ENCODE measurements around the gene CLTB.
"Not testable (repeated sequence)": the region's sequence is repeated elsewhere in the genome, so short reads cannot be mapped to it uniquely, and the experiment has no call there.

Gene CLTB

DNA sequence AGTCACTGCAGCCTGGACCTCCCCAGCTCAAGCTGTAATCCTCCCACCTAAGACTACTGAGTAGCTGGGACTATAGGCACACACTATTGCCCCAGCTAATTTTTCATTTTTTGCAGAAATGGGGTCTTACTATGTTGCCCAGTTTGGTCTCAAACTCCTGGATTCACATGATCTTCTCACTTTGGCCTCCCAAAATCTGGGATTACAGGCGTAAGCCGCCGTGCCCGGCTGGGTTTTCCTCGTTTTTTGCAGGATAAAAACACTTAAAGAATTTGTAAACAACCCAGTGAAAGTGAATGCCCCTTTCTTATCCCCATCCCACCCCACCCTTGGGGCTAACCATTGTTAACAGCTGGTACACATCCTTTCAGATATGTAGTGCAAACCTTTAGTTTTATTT, 7.7 kb downstream of the CLTB start:
- DNase-seq (ENCODE audit: low read depth, low spot score), result no peak
- ChIA-PET POLR2A (no interaction called here), CTCF (interaction anchor here (5.2 kb wide), 1 partner anchor 8 kb away, joined by 26 read pairs; the partner anchor contains the start of gene CLTB)
- H3K4me3 ChIP-seq (ENCODE audit: low read depth, low read length), result no peak overlapping the region
- TF ChIP-seq CTCF (IDR thresholded peaks at IDR 0.05; ENCODE audit: insufficient read depth, low read length, missing control alignments), result no peak

DNA sequence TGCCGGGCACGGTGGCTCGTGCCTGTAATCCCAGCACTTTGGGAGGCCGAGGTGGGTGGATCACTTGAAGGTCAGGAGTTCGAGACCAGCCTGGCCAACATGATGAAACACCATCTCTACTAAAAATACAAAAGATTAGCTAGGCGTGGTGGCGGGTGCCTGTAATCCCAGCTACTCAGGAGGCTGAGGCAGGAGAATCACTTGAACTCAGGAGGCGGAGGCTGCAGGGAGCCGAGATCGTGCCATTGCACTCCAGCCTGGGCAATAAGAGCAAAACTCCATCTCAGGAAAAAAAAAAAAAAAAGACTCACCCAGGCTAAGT, 8.1 kb downstream of the CLTB start:
- H3K4me3 ChIP-seq (ENCODE audit: low read depth, low read length); POLR2A ChIA-PET; DNase-seq (ENCODE audit: low read depth, low spot score): not testable (repeated sequence)
- CTCF ChIA-PET, result interaction anchor here (0.8 to 5.2 kb wide), 2 partner anchors 8 to 38 kb away, joined by 3 to 26 read pairs; partner anchors contain the start of gene CLTB

DNA sequence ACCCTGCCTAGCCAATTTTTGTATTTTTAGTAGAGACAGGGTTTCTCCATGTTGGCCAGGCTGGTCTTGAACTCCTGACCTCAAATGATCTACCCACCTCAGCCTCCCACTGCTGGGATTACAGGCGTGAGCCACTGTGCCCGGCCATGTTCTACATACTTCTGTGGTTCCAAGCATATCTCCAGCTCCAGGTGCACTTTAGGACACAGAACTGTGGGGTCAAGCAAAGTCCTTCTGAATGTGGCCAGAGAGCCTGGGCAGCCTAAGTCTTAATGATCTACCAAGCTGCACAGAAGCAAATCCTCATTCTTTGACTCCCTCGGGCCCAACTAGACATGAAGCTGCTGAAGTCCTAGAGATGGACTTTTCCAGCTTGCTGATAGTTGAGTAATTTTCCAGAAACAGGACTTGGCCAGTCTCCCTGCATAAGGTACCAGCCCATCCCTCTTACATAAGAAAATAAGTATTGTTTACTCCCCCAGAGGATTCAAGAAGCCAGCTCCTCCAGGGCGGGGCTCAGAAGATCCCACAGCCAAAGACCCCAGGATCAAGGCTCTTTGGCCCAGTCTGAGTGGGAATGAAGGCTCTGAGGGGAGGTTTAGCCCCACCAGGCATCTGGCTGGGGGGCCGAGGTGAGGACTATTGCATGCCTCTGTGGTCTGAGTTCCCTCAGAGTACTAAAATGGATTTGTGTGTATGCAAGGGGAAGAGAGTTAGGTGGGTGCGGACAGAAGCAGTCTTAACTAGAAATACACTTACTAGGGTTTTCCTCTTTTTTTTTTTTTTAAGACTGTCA, 8.7 kb downstream of the CLTB start:
- no peak overlapping the region for H3K4me3 ChIP-seq (ENCODE audit: low read depth, low read length)
- no peak for TF ChIP-seq CTCF (IDR thresholded peaks at IDR 0.05; ENCODE audit: insufficient read depth, low read length, missing control alignments)
- ChIA-PET CTCF (interaction anchor here (0.8 to 5.2 kb wide), 4 partner anchors 8 to 40 kb away, joined by 3 to 26 read pairs (median 5); partner anchors contain the start of gene CLTB), POLR2A (no interaction called here)
- no peak for DNase-seq (ENCODE audit: low read depth, low spot score)

DNA sequence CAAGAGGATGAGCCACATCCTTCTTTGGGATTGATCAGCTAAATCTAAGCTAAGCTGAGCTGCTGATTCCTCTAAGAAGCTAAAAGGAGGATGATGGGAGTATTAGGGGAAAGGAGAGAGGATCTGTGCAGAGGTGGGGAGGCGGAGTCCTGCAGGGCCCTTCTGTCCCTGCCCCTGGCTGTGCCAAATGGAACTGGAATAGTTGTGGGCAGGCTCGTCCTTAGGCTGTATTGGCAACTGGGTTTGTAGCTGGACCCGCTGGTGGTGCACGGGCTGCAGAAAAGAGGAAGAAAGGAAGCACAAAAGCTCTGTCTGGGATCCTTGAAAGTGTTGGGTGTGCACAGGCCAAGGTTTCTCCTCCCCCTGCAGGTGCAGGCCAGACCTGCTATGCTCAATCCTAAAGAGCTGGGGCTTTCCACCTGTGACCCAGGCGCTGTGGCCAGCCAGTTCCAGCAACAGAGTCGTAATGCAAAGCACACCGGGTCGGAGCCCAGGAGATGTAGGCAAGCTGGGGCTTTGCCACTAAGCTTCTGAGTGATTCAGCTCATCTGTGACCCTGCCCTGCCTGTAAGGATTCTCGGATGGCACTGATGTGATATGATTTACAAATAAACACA, 9.8 kb downstream of the CLTB start:
- ChIA-PET POLR2A (no interaction called here), CTCF (interaction anchor here (0.8 to 5.2 kb wide), 3 partner anchors 10 to 41 kb away, joined by 3 to 26 read pairs (median 6); partner anchors contain the start of gene CLTB)

GRCh38 chr5:176405656-176406435, 10.5 kb downstream of the CLTB start:
- ChIA-PET CTCF (interaction anchor here (0.8 to 5.2 kb wide), 5 partner anchors 10 to 104 kb away, joined by 3 to 26 read pairs (median 3); partner anchors contain the start of gene CLTB), POLR2A (no interaction called here)
- no peak for DNase-seq (ENCODE audit: low read depth, low spot score)
- no peak for TF ChIP-seq CTCF (IDR thresholded peaks at IDR 0.05; ENCODE audit: insufficient read depth, low read length, missing control alignments)
- H3K4me3 ChIP-seq (ENCODE audit: low read depth, low read length), result no peak overlapping the region

More for the DNA sequence above, 9.8 kb downstream of the CLTB start:
- no peak overlapping the region for H3K4me3 ChIP-seq (ENCODE audit: low read depth, low read length)
- DNase-seq (ENCODE audit: low read depth, low spot score), result no peak
- TF ChIP-seq CTCF (IDR thresholded peaks at IDR 0.05; ENCODE audit: insufficient read depth, low read length, missing control alignments), result no peak

DNA sequence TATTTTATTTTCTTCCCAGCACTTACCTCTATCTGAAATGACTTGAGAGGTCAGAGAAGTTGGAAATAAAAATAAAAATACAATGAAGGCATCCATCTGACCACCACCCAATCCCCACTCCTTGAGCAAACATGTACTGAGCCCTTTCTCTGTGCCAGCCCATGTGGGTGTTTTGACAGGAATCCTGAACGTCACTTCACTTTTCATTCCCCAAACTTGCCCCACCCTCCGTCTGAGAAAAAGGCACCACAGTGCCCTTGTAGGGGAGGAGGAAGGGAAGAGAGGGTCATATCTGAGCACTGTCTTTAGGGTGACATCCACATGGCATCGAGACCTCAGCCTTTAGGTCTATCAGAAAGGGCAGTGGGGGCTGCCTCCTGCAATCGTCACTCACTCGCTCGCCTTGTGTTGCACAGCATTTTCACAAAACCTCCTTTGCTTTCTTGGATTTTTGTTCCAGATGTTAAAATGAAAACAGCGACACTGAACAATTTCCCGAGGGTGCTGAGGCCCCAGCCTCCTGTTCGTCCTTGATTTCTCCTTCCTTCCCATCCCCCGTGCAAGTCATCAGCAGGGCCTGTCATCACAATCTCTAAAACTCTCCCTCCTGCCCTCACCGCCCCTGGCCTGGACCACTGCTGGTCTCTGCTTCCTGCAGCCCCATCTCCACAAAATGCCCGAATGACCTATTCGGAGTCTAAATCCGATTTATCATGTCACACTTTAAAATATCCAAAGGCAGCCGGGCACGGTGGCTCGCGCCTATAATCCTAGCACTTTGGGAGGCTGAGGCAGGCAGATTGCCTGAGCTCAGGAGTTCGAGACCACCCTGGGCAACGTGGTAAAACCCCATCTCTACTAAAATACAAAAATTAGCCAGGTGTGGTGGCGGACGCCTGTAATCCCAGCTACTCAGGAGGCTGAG, 14.8 kb downstream of the CLTB start:
- TF ChIP-seq CTCF (IDR thresholded peaks at IDR 0.05; ENCODE audit: insufficient read depth, low read length, missing control alignments), result no peak
- POLR2A ChIA-PET, result no interaction called here
- DNase-seq (ENCODE audit: low read depth, low spot score), result no peak
- CTCF ChIA-PET, result interaction anchor here (2.0 kb wide), 1 partner anchor 15 kb away, joined by 6 read pairs; the partner anchor contains the start of gene CLTB
- H3K4me3 ChIP-seq (ENCODE audit: low read depth, low read length), result no peak overlapping the region

Data from AG04449 (cell line).